CD1c-positive myeloid dendritic cell (primary cell): ENCODE results near the gene NSMCE3.

Source experiments
- DNase-seq: peaks from one replicate; pipeline ENCODE4 v3.0.0-alpha.2; 2016; ENCODE audit errors: extremely low spot score

NSMCE3 gene

DNA sequence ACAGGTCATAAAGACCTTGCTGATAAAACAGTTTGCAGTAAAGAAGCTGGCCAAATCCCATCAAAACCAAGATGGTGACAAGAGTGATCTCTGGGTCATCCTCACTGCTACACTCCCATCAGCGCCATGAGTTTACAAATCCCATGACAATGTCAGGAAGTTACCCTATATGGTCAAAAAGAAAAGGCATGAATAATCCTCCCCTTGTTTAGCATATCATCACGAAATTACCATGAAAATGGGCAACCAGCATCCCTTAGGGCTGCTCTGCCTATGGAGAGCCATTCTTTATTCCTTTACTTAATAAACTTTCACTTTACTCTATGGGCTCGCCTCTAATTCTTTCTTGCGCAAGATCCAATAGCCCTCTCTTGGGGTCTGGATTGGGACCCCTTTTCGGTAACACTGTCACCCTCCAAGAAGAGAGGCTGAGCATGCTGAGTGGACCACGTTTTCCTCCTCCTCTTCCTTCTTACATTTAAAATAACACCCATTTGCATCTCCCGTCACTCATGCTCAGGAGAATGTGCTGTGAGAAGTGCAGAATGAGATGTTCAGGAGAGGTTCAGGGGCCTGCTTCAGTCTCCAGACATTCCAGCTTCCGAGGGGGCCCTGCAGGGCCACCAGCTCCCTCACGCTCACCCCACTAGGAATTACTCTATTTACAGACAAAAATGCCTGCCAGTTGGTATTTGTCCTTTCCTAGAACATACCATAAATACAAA is 47.3 kb downstream of the NSMCE3 start:
- DNase-seq, result no peak

- DNase-seq, result no peak
These were observed 48.8 kb downstream of the NSMCE3 start for GRCh38 chr15:29220852-29221251.

DNA sequence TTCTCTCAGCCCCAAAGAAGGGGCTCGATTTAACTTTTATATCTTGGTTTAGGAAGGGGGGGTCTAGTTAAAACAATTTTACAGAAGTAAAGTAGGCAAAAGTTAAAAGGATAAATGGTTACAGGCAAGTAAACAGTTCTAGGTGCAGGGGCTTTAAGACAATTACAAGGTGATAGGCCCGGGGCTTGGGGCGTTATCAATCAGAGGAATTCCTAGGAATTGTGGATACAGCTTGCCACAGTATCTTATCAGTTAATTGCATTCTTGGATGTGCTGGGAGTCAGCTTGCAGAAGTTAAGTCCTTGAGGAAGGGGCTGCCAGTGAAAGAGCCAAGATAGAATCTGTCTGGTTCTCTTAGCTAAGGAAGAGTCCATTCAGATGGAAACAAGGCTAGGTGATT is 52.7 kb downstream of the NSMCE3 start:
- no peak for DNase-seq
